SK-N-SH treated with all-trans-retinoic acid at 6 μM for 48 hours (cell line): ENCODE data around the gene EDEM1.

Experiments used
- ATAC-seq: fragments of 200-7000 bp; cut with Tn5 transposase; 3 replicates; pipeline ENCODE4 v1.9.1; 2020; ENCODE audit warnings: mild to moderate bottlenecking, moderate library complexity
- ARNTL ChIP-seq: fragments of 450-650 bp; formaldehyde crosslinking; IDR thresholded peaks from 2 replicates; pipeline ENCODE4 v1.5.0; 2020; ENCODE audit warnings: low read depth, mild to moderate bottlenecking, moderate library complexity, borderline replicate concordance
- BACH2 ChIP-seq: fragments of 250-450 bp; sonication (Bioruptor Pico); IDR thresholded peaks from 2 replicates; pipeline ENCODE4 v1.9.0; 2021; ENCODE audit warnings: mild to moderate bottlenecking, borderline replicate concordance
- CSDC2 ChIP-seq: fragments of 250-450 bp; sonication (Bioruptor Pico); IDR thresholded peaks from 2 replicates; pipeline ENCODE4 v1.5.0; 2020; ENCODE audit warnings: mild to moderate bottlenecking, moderate library complexity
- ESRRG ChIP-seq: fragments of 250-450 bp; sonication (Bioruptor Pico); IDR thresholded peaks from 2 replicates; pipeline ENCODE4 v1.6.1; 2021; ENCODE audit warnings: mild to moderate bottlenecking
- GLIS3 ChIP-seq: fragments of 250-450 bp; sonication (Bioruptor Pico); IDR thresholded peaks from 2 replicates; pipeline ENCODE4 v1.5.0; 2020; ENCODE audit warnings: mild to moderate bottlenecking, moderate library complexity
- ISL1 ChIP-seq: fragments of 250-450 bp; sonication (Bioruptor Pico); IDR thresholded peaks from 2 replicates; pipeline ENCODE4 v2.1.2; 2022; ENCODE audit warnings: mild to moderate bottlenecking, moderate library complexity
- OSR1 ChIP-seq: fragments of 250-450 bp; sonication (Bioruptor Pico); IDR thresholded peaks from 2 replicates; pipeline ENCODE4 v1.8.0; 2022; ENCODE audit warnings: moderate library complexity, mild to moderate bottlenecking, inconsistent platforms
- RARB ChIP-seq: fragments of 250-450 bp; sonication (Bioruptor Pico); IDR thresholded peaks from 2 replicates; pipeline ENCODE4 v1.8.0; 2021; ENCODE audit warnings: mild to moderate bottlenecking, moderate library complexity
- SNAI2 ChIP-seq: fragments of 250-450 bp; sonication (Bioruptor Pico); IDR thresholded peaks from 2 replicates; pipeline ENCODE4 v1.5.0; 2020; ENCODE audit warnings: mild to moderate bottlenecking, moderate library complexity
- TCF4 ChIP-seq: fragments of 250-450 bp; sonication (Bioruptor Pico); IDR thresholded peaks from 2 replicates; pipeline ENCODE4 v1.8.0; 2021; ENCODE audit warnings: mild to moderate bottlenecking, moderate library complexity, borderline replicate concordance
- TOX ChIP-seq: fragments of 250-450 bp; sonication (Bioruptor Pico); IDR thresholded peaks from 2 replicates; pipeline ENCODE4 v1.8.0; 2021; ENCODE audit warnings: mild to moderate bottlenecking, moderate library complexity, borderline replicate concordance
- ZC3H10 ChIP-seq: fragments of 250-450 bp; sonication (Bioruptor Pico); IDR thresholded peaks from 2 replicates; pipeline ENCODE4 v1.5.1; 2021; ENCODE audit warnings: mild to moderate bottlenecking, moderate library complexity
- ZFP3 ChIP-seq: fragments of 250-450 bp; sonication (Bioruptor Pico); IDR thresholded peaks from 2 replicates; pipeline ENCODE4 v1.5.0; 2020; ENCODE audit warnings: mild to moderate bottlenecking, moderate library complexity
- ZFP30 ChIP-seq: fragments of 450-650 bp; formaldehyde crosslinking; IDR thresholded peaks from 2 replicates; pipeline ENCODE4 v1.5.0; 2022; ENCODE audit warnings: mild to moderate bottlenecking, moderate library complexity
- ZNF565 ChIP-seq: fragments of 450-650 bp; formaldehyde crosslinking; conservative IDR thresholded peaks from 2 replicates; pipeline ENCODE4 v1.5.0; 2020; ENCODE audit warnings: low read depth, mild to moderate bottlenecking, moderate library complexity
- ZNF70 ChIP-seq: fragments of 450-650 bp; formaldehyde crosslinking; IDR thresholded peaks from 2 replicates; pipeline ENCODE4 v1.5.0; 2020; ENCODE audit warnings: mild to moderate bottlenecking, moderate library complexity
- TF ChIP-seq, protein P1 (sequence below): fragments of 250-450 bp; sonication (Bioruptor Pico); IDR thresholded peaks from 2 replicates; pipeline ENCODE4 v1.8.0; 2020; ENCODE audit warnings: mild to moderate bottlenecking, moderate library complexity, borderline replicate concordance
- TF ChIP-seq, protein P2 (sequence below): fragments of 250-450 bp; sonication (Bioruptor Pico); IDR thresholded peaks from 2 replicates; pipeline ENCODE4 v1.5.1; 2021; ENCODE audit warnings: mild to moderate bottlenecking, moderate library complexity
- TF ChIP-seq, protein P3 (sequence below): fragments of 250-450 bp; sonication (Bioruptor Pico); IDR thresholded peaks from 2 replicates; pipeline ENCODE4 v1.5.1; 2020; ENCODE audit warnings: low read depth, mild to moderate bottlenecking, moderate library complexity
- TF ChIP-seq, protein P4 (sequence below): fragments of 250-450 bp; sonication (Bioruptor Pico); IDR thresholded peaks from 2 replicates; pipeline ENCODE4 v1.8.0; 2021; ENCODE audit warnings: low read depth, mild to moderate bottlenecking, moderate library complexity, borderline replicate concordance
- TF ChIP-seq, protein P5 (sequence below): fragments of 250-450 bp; sonication (Bioruptor Pico); IDR thresholded peaks from 2 replicates; pipeline ENCODE4 v1.5.0; 2020; ENCODE audit warnings: mild to moderate bottlenecking, moderate library complexity

The EDEM1 gene

DNA sequence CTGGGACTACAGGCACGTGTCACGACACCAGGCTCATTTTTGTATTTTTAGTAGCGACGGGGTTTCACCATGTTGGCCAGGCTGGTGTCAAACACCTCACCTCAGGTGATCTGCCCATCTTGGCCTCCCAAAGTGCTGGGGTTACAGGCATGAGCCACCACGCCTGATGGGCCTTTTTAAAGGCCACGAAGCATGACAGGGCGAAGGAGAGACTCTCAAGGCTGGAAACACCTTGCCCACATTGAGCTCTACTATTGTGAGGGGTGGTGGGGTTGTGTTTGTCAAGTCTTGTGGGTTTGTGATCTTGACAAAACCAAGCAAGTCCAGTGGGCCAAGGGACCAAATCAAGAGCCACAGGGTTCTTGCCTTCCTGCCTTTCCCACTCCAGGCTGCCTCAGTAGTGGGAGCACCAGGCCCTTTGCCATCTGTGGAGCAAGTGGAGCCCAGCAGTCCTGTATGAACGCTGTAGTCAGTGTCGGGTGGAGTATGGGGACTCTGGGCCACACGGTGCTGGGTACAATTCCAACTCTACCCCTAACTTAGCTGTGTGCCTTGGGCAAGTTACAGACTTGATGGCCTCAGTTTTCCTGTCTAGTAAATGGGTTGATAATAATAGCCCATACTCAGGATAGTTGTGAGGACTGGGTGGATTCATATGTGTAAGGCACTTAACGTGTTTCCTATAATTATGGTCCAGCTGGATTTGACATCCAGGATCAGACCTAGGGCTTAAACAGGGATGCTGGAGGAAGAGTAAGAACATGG lies 33.3 kb downstream of the EDEM1 start:
- ATAC-seq: no peak
- TF ChIP-seq RARB (CRISPR knock-in tag) (no peak), ISL1 (CRISPR knock-in tag) (no peak), OSR1 (no peak), CSDC2 (CRISPR knock-in tag) (no peak), ZFP30 (CRISPR knock-in tag) (no peak)
- TF ChIP-seq, protein P1, sequence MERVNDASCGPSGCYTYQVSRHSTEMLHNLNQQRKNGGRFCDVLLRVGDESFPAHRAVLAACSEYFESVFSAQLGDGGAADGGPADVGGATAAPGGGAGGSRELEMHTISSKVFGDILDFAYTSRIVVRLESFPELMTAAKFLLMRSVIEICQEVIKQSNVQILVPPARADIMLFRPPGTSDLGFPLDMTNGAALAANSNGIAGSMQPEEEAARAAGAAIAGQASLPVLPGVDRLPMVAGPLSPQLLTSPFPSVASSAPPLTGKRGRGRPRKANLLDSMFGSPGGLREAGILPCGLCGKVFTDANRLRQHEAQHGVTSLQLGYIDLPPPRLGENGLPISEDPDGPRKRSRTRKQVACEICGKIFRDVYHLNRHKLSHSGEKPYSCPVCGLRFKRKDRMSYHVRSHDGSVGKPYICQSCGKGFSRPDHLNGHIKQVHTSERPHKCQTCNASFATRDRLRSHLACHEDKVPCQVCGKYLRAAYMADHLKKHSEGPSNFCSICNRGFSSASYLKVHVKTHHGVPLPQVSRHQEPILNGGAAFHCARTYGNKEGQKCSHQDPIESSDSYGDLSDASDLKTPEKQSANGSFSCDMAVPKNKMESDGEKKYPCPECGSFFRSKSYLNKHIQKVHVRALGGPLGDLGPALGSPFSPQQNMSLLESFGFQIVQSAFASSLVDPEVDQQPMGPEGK (CRISPR knock-in tag): no peak
- TF ChIP-seq, protein P2, sequence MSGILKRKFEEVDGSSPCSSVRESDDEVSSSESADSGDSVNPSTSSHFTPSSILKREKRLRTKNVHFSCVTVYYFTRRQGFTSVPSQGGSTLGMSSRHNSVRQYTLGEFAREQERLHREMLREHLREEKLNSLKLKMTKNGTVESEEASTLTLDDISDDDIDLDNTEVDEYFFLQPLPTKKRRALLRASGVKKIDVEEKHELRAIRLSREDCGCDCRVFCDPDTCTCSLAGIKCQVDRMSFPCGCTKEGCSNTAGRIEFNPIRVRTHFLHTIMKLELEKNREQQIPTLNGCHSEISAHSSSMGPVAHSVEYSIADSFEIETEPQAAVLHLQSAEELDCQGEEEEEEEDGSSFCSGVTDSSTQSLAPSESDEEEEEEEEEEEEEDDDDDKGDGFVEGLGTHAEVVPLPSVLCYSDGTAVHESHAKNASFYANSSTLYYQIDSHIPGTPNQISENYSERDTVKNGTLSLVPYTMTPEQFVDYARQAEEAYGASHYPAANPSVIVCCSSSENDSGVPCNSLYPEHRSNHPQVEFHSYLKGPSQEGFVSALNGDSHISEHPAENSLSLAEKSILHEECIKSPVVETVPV (CRISPR knock-in tag): no peak
- TF ChIP-seq, protein P3, sequence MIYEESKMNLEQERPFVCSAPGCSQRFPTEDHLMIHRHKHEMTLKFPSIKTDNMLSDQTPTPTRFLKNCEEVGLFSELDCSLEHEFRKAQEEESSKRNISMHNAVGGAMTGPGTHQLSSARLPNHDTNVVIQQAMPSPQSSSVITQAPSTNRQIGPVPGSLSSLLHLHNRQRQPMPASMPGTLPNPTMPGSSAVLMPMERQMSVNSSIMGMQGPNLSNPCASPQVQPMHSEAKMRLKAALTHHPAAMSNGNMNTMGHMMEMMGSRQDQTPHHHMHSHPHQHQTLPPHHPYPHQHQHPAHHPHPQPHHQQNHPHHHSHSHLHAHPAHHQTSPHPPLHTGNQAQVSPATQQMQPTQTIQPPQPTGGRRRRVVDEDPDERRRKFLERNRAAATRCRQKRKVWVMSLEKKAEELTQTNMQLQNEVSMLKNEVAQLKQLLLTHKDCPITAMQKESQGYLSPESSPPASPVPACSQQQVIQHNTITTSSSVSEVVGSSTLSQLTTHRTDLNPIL: no peak

DNA sequence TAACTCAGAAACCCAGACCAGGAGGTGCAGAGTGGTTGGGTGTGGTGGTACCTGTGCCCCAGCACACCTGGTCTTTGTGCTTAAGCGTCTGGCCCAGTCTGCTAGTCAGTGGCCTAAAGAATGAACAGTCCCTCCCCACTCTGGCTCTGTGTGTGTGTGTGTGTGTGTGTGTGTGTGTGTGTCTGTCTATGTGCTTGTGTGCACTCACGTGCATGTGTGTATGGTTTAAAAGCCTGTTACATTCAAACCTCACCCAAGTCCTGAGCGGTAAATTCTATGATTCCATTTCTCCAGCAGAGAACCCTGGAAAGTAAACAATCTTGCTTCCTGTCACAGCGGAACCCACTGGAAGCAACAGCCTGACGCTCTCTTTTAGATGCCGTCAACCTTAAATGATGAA lies 34.2 kb downstream of the EDEM1 start:
- TF ChIP-seq GLIS3 (CRISPR knock-in tag): no peak
- no peak for TF ChIP-seq SNAI2 (CRISPR knock-in tag)
- no peak for TF ChIP-seq ZFP3 (CRISPR knock-in tag)
- no peak for TF ChIP-seq TOX (CRISPR knock-in tag)
- no peak for TF ChIP-seq ARNTL
- no peak for TF ChIP-seq ESRRG (CRISPR knock-in tag)
- TF ChIP-seq ISL1 (CRISPR knock-in tag): no peak
- no peak for TF ChIP-seq RARB (CRISPR knock-in tag)
- TF ChIP-seq ZC3H10: no peak
- no peak for TF ChIP-seq CSDC2 (CRISPR knock-in tag)
- no peak for TF ChIP-seq ZNF565 (CRISPR knock-in tag)
- TF ChIP-seq, protein P3: no peak
- TF ChIP-seq BACH2 (CRISPR knock-in tag): no peak
- TF ChIP-seq TCF4 (CRISPR knock-in tag): no peak
- no peak for TF ChIP-seq ZNF70 (CRISPR knock-in tag)
- TF ChIP-seq, protein P4, sequence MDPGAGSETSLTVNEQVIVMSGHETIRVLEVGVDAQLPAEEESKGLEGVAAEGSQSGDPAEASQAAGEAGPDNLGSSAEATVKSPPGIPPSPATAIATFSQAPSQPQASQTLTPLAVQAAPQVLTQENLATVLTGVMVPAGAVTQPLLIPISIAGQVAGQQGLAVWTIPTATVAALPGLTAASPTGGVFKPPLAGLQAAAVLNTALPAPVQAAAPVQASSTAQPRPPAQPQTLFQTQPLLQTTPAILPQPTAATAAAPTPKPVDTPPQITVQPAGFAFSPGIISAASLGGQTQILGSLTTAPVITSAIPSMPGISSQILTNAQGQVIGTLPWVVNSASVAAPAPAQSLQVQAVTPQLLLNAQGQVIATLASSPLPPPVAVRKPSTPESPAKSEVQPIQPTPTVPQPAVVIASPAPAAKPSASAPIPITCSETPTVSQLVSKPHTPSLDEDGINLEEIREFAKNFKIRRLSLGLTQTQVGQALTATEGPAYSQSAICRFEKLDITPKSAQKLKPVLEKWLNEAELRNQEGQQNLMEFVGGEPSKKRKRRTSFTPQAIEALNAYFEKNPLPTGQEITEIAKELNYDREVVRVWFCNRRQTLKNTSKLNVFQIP (CRISPR knock-in tag): no peak
- TF ChIP-seq OSR1: no peak
- no peak for TF ChIP-seq ZFP30 (CRISPR knock-in tag)
- ATAC-seq: no peak

DNA sequence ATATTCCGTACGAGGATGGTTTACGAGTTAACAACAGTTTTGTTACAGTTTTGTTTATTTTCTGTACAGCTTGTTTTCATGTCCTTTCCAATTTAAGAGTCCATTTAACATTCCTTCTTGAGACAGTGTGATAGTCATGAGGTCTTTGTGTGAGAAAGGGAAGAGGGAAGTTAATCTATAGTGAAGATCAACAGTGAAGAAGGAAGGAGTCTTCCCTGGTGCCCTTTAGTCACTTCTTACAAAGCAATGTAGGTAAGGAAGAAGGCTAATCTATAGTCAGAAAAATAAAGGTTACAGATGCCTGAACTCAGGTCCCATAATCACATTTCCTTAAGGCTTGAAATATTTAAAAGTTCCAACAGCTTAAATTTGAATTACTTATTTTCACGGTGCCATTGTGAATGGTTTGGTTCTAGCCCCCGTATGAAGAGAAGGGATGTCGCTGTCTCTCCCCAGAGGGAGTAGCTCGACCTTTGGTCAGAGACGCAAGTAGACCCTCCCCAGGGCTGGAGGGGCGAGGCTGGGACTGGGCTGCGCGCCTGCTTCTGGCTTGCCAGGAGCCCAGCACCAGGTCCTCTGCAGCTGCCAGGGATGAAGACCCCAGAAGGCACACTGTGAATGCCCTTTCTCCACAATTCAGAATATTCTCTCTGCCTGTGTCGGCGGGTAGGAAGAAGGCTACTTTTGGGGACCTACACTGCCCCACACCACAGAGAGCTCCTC lies 34.9 kb downstream of the EDEM1 start:
- no peak for ATAC-seq
- no peak for TF ChIP-seq BACH2 (CRISPR knock-in tag)
- TF ChIP-seq, protein P3: no peak
- TF ChIP-seq TCF4 (CRISPR knock-in tag): no peak
- TF ChIP-seq ZNF565 (CRISPR knock-in tag): no peak
- TF ChIP-seq ISL1 (CRISPR knock-in tag): no peak
- TF ChIP-seq, protein P1 (CRISPR knock-in tag): no peak
- no peak for TF ChIP-seq ZFP3 (CRISPR knock-in tag)
- TF ChIP-seq, protein P5, sequence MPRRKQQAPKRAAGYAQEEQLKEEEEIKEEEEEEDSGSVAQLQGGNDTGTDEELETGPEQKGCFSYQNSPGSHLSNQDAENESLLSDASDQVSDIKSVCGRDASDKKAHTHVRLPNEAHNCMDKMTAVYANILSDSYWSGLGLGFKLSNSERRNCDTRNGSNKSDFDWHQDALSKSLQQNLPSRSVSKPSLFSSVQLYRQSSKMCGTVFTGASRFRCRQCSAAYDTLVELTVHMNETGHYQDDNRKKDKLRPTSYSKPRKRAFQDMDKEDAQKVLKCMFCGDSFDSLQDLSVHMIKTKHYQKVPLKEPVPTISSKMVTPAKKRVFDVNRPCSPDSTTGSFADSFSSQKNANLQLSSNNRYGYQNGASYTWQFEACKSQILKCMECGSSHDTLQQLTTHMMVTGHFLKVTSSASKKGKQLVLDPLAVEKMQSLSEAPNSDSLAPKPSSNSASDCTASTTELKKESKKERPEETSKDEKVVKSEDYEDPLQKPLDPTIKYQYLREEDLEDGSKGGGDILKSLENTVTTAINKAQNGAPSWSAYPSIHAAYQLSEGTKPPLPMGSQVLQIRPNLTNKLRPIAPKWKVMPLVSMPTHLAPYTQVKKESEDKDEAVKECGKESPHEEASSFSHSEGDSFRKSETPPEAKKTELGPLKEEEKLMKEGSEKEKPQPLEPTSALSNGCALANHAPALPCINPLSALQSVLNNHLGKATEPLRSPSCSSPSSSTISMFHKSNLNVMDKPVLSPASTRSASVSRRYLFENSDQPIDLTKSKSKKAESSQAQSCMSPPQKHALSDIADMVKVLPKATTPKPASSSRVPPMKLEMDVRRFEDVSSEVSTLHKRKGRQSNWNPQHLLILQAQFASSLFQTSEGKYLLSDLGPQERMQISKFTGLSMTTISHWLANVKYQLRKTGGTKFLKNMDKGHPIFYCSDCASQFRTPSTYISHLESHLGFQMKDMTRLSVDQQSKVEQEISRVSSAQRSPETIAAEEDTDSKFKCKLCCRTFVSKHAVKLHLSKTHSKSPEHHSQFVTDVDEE (CRISPR knock-in tag): no peak
- TF ChIP-seq OSR1: no peak
- TF ChIP-seq CSDC2 (CRISPR knock-in tag): no peak
- no peak for TF ChIP-seq GLIS3 (CRISPR knock-in tag)
- no peak for TF ChIP-seq ZNF70 (CRISPR knock-in tag)
- no peak for TF ChIP-seq SNAI2 (CRISPR knock-in tag)
- no peak for TF ChIP-seq ZFP30 (CRISPR knock-in tag)
